HepG2 (cell line): ENCODE results near the gene FSCN2. TPM values are rescaled to one million over a fixed set of nuclear protein-coding genes. Genes with fewer than 3 reads are reported as not detected.

Experiments used
- ATAC-seq: fragments of 200-7000 bp; cut with Tn5 transposase; 3 replicates; pipeline ENCODE4 v1.9.1; 2020; ENCODE audit warnings: mild to moderate bottlenecking, moderate library complexity
- BruUV-seq: library from RNA; stranded (reverse); fragments of 400-500 nt; replicated peaks from 2 replicates; lab custom pipeline; 2021; lab: Mats Ljungman, UMichigan
- CTCF ChIA-PET: fragments of 300-600 bp; formaldehyde crosslinking; extraction: SDS; loops from one replicate; lab custom pipeline; 2021; ENCODE audit warnings: low total read pairs, inconsistent platforms, low intra/inter-chr PET ratio; lab: Yijun Ruan, JAX
- POLR2A ChIA-PET: fragments of 350-600 bp; sonication (Branson Sonifier 250); formaldehyde crosslinking; loops from one replicate; lab custom pipeline; 2020; ENCODE audit warnings: antibody characterized with exemption, inconsistent platforms; lab: Yijun Ruan, JAX
- DNase-seq: peaks from one replicate; pipeline ENCODE4 v3.0.0-alpha.2; 2015; ENCODE audit warnings: low spot score
- FAIRE-seq: peaks from 3 replicates; lab custom pipeline; 2011; peaks lifted over from hg19 to GRCh38; lab: Jason Lieb, UNC
- H2AFZ ChIP-seq: one replicate; pipeline ENCODE4 v1.6.1; 2011; ENCODE audit warnings: low read length, inconsistent platforms
- H3K27ac ChIP-seq: fragments of 300-600 bp; 3 replicates; pipeline ENCODE4 v1.8.0; 2011; ENCODE audit warnings: mixed run types, mild to moderate bottlenecking, mixed read lengths, low read length, inconsistent platforms; ENCODE audit not compliant: insufficient read depth; ENCODE audit errors: extremely low read length
- H3K27me3 ChIP-seq, 2 experiments: fragments of 200-600 bp in 1 of 2; 2 replicates in 1 of 2; 3 replicates in 1 of 2; pipeline versions ENCODE4 v1.6.0 to v1.8.0; 2011; ENCODE audit warnings: low read length in 2 of 2, mild to moderate bottlenecking in 2 of 2, moderate library complexity in 2 of 2, inconsistent platforms in 1 of 2; ENCODE audit not compliant: insufficient read depth in 2 of 2, control insufficient read depth in 1 of 2
- H3K36me3 ChIP-seq, 2 experiments: fragments of 200-600 bp in 1 of 2; replicated peaks in 1 of 2; 2 replicates in 1 of 2; 3 replicates in 1 of 2; pipeline versions ENCODE4 v1.5.1 to v1.8.0; 2011; ENCODE audit warnings: low read length in 2 of 2, inconsistent platforms in 1 of 2; ENCODE audit not compliant: insufficient read depth in 2 of 2, control insufficient read depth in 1 of 2
- H3K4me1 ChIP-seq: 2 replicates; pipeline ENCODE4 v1.5.1; 2012; ENCODE audit warnings: low read length, inconsistent platforms; ENCODE audit not compliant: insufficient read depth
- H3K4me2 ChIP-seq: 2 replicates; pipeline ENCODE4 v1.6.0; 2011; ENCODE audit warnings: low read depth, low read length, inconsistent platforms
- H3K4me3 ChIP-seq, 3 experiments: fragments of 200-600 bp in 1 of 3; sonication (generic), shearing (Covaris generic) in 1 of 3; replicated peaks in 1 of 3; 2 replicates each; pipeline ENCODE4 v1.5.1; 2011 to 2016; ENCODE audit warnings: low read length in 3 of 3, inconsistent platforms in 2 of 3, low read depth in 2 of 3, mild to moderate bottlenecking in 2 of 3, control low read depth in 1 of 3, mixed read lengths in 1 of 3; ENCODE audit not compliant: insufficient read depth in 1 of 3
- H3K79me2 ChIP-seq: one replicate; pipeline ENCODE4 v1.6.1; 2011; ENCODE audit warnings: low read length, inconsistent platforms; ENCODE audit not compliant: insufficient read depth
- H3K9ac ChIP-seq: 2 replicates; pipeline ENCODE4 v1.6.0; 2011; ENCODE audit warnings: mild to moderate bottlenecking, low read depth, low read length, inconsistent platforms; ENCODE audit not compliant: insufficient read depth
- H3K9me3 ChIP-seq: 2 replicates; pipeline ENCODE4 v1.5.1; 2012; ENCODE audit warnings: mild to moderate bottlenecking, low read length
- H4K20me1 ChIP-seq: 2 replicates; pipeline ENCODE4 v1.6.0; 2011; ENCODE audit warnings: inconsistent platforms, mild to moderate bottlenecking, low read length, moderate library complexity; ENCODE audit not compliant: insufficient read depth
- NCOA1 ChIP-seq: sonication (generic); formaldehyde crosslinking; IDR thresholded peaks from 2 replicates; pipeline ENCODE4 v1.9.0; 2021; ENCODE audit warnings: missing genetic modification reagents
- NCOA2 ChIP-seq: sonication (generic); formaldehyde crosslinking; IDR thresholded peaks from 2 replicates; pipeline ENCODE4 v1.8.0; 2022; ENCODE audit warnings: inconsistent platforms
- POLR2G ChIP-seq: fragments of 200-400 bp; formaldehyde crosslinking; IDR thresholded peaks from 2 replicates; pipeline ENCODE4 v1.6.1; 2018; ENCODE audit warnings: mild to moderate bottlenecking, low read depth, low read length, moderate library complexity
- PRPF4 ChIP-seq: fragments of 200-400 bp; formaldehyde crosslinking; IDR thresholded peaks from 2 replicates; pipeline ENCODE4 v1.6.1; 2016; ENCODE audit warnings: low read length, low read depth; ENCODE audit not compliant: poor library complexity, severe bottlenecking
- RBAK ChIP-seq: sonication (generic); formaldehyde crosslinking; IDR thresholded peaks from 2 replicates; pipeline ENCODE4 v1.5.1; 2020; ENCODE audit warnings: mild to moderate bottlenecking, missing genetic modification reagents
- SALL1 ChIP-seq: sonication (generic); formaldehyde crosslinking; IDR thresholded peaks from 2 replicates; pipeline ENCODE4 v1.8.0; 2022; ENCODE audit warnings: mild to moderate bottlenecking, missing genetic modification reagents
- ZFX ChIP-seq: sonication (generic); formaldehyde crosslinking; IDR thresholded peaks from 2 replicates; pipeline ENCODE4 v1.4.0; 2020; ENCODE audit warnings: mild to moderate bottlenecking, low read depth, missing genetic modification reagents, moderate library complexity
- ZNF34 ChIP-seq: sonication (generic); formaldehyde crosslinking; IDR thresholded peaks from 2 replicates; pipeline ENCODE4 v1.4.0; 2020; ENCODE audit warnings: mild to moderate bottlenecking, missing genetic modification reagents, borderline replicate concordance
- WGBS: methylation state at CpG from one replicate; pipeline ENCODE4 v1.1.6; 2017; ENCODE audit warnings: low lambda C conversion rate; 5-methylcytosine and 5-hydroxymethylcytosine counted together
- in situ Hi-C: cut with HindIII; loops from 2 replicates; pipeline ENCODE4 v1.10.0; 2017; ENCODE audit warnings: low pct_unique_long_range_greater_than_20kb; ENCODE audit not compliant: extremely low pct_ligation_motif_present
- intact Hi-C: fragments of 100-400 bp; cut with micrococcal nuclease; formaldehyde crosslinking; loops from one replicate; pipeline ENCODE4 v1.10.0; 2022; ENCODE audit not compliant: unreplicated experiment
- polyA plus RNA-seq, 8 experiments: library from polyadenylated mRNA; depleted of rRNA in 3 of 8; stranded (reverse) in 7 of 8; unstranded in 1 of 8; fragments of >200 nt; fragmentation: Illumina TruSeq in 4 of 8; extraction: Trizol in 4 of 8; gene quantifications; 2 replicates each; pipeline versions ENCODE4 v1.2.1 to v1.2.3, GENCODE V29; 2011 to 2016; ENCODE audit warnings: low read depth in 4 of 8, missing spikeins in 1 of 8, mixed read lengths in 1 of 8; ENCODE audit not compliant: insufficient read depth in 1 of 8
- total RNA-seq, 5 experiments: library from RNA; depleted of rRNA; stranded (reverse); fragments of >200 nt; fragmentation: Illumina TruSeq; extraction: Trizol; gene quantifications; 2 replicates each; pipeline ENCODE4 v1.2.3, GENCODE V29; 2016; ENCODE audit warnings: low read depth in 1 of 5
- TF ChIP-seq, protein P1 (sequence below): IDR thresholded peaks from 2 replicates; pipeline ENCODE4 v1.6.1; 2016; ENCODE audit warnings: mild to moderate bottlenecking, missing biosample characterization, missing genetic modification reagents
- TF ChIP-seq, protein P2 (sequence below): IDR thresholded peaks from 2 replicates; pipeline ENCODE4 v1.6.1; 2016; ENCODE audit warnings: missing biosample characterization, missing genetic modification reagents, low read depth
- TF ChIP-seq, protein P3 (sequence below): sonication (generic); formaldehyde crosslinking; IDR thresholded peaks from 2 replicates; pipeline ENCODE4 v1.5.1; 2020; ENCODE audit warnings: mild to moderate bottlenecking, missing genetic modification reagents, moderate library complexity

Gene FSCN2
- total and polyA plus RNA-seq, 2 of the 13 experiments (the other 11 are each of a cell fraction or from before 2014, with no cell fraction given): 0.09 TPM; not detected in 1

DNA sequence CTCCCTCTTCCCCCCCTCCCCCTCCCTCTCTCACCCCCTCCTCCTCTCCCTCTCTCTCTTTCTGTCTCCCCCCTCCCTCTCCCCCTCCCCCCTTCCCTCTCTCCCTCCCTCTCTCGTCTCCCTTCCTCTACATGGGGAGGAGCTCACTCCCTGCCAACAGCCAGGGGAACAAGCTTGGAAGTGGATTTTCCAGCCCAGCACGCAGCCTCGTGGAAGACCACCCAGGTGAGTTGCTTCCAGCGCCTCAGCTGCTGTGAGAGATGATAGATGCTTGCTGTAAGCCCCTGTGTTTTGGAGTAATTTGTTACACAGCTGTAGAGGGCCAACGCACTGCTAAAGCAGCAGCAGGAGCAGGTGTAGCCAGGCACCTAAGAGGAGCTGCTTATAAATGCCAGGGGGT, 36.4 kb upstream of the FSCN2 start:
- Histone ChIP-seq H2AFZ (no peak overlapping the region), H3K27me3 (peaks cover 1 to 29% of the 10 kb centered on the region in 2 experiments), H3K4me2 (peak overlapping the region; percentile 71), H3K4me1 (peaks cover 74% of the 10 kb centered on the region), H4K20me1 (no peaks in the 10 kb centered on the region), H3K4me3 (peak overlapping the region in 1 of 3 experiments; percentile 46; a peak in 1 of 6 replicates), H3K36me3 (no peaks in the 10 kb centered on the region), H3K27ac (no peak overlapping the region), H3K9me3 (no peaks in the 10 kb centered on the region), H3K9ac (no peak overlapping the region; the same call in 1 of the 2 replicates), H3K79me2 (no peaks in the 10 kb centered on the region)
- intact Hi-C loops: no loop called here
- no peak for FAIRE-seq
- no peak for ATAC-seq
- no TSS peak for BruUV-seq
- in situ Hi-C loops: no loop called here
- DNase-seq: no peak
- CTCF ChIA-PET: no interaction called here
- POLR2A ChIA-PET: interaction anchor here (1.0 to 2.0 kb wide), 7 partner anchors 9 to 95 kb away, joined by 3 to 13 read pairs (median 3); partner anchors contain the start of genes ACTG1 and FAAP100
- peak; percentile 71; the same call in 1 of the 2 replicates for TF ChIP-seq RBAK (CRISPR knock-in tag)
- TF ChIP-seq, protein P1, sequence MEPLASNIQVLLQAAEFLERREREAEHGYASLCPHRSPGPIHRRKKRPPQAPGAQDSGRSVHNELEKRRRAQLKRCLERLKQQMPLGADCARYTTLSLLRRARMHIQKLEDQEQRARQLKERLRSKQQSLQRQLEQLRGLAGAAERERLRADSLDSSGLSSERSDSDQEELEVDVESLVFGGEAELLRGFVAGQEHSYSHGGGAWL: peak; percentile 24; the same call in 1 of the 2 replicates
- TF ChIP-seq ZFX (CRISPR knock-in tag): no peak
- WGBS: 45% methylated on average over 5 of the region's 5 CpGs

DNA sequence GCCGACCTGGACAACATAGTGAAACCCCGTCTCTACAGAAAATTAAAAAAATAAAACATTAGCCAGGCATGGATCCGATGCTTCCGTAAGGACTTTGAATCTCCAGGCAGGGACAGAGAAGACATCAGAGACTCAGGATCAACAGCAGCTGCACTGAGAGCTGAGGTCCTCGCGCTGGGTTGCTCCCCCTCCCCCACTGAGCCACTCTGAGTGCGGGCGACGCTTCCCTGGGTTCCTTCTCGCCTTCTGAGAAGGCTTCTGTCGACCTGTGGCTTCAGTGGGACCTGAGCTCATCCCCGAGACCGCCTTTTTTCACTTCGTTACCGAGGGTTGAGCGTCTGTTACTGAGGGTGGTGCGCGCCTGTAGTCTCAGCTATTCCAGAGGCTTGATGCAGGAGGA, 36.0 kb upstream of the FSCN2 start:
- Histone ChIP-seq H2AFZ (no peak overlapping the region), H3K9me3 (no peaks in the 10 kb centered on the region), H3K27me3 (peaks cover 1 to 29% of the 10 kb centered on the region in 2 experiments), H3K9ac (peak overlapping the region; percentile 28), H3K4me3 (peak overlapping the region in 1 of 3 experiments; percentile 46; a peak in 1 of 6 replicates), H4K20me1 (no peaks in the 10 kb centered on the region), H3K36me3 (no peaks in the 10 kb centered on the region), H3K79me2 (no peaks in the 10 kb centered on the region), H3K27ac (no peak overlapping the region), H3K4me2 (peak overlapping the region; percentile 71), H3K4me1 (peaks cover 72% of the 10 kb centered on the region)
- in situ Hi-C loops (no loop called here), intact Hi-C loops (no loop called here)
- WGBS: 16% methylated on average over 18 of the region's 18 CpGs
- no peak for DNase-seq
- BruUV-seq: no TSS peak
- no peak for ATAC-seq
- ChIA-PET CTCF (no interaction called here), POLR2A (interaction anchor here (1.0 to 2.0 kb wide), 7 partner anchors 9 to 95 kb away, joined by 3 to 13 read pairs (median 3); partner anchors contain the start of genes ACTG1 and FAAP100)
- no peak for FAIRE-seq
- TF ChIP-seq NCOA2 (CRISPR knock-in tag) (no peak), ZNF34 (no peak), PRPF4 (peak; percentile 23), SALL1 (CRISPR knock-in tag) (peak; percentile 33; the same call in 1 of the 2 replicates), NCOA1 (CRISPR knock-in tag) (no peak), POLR2G (no peak)
- TF ChIP-seq, protein P2, sequence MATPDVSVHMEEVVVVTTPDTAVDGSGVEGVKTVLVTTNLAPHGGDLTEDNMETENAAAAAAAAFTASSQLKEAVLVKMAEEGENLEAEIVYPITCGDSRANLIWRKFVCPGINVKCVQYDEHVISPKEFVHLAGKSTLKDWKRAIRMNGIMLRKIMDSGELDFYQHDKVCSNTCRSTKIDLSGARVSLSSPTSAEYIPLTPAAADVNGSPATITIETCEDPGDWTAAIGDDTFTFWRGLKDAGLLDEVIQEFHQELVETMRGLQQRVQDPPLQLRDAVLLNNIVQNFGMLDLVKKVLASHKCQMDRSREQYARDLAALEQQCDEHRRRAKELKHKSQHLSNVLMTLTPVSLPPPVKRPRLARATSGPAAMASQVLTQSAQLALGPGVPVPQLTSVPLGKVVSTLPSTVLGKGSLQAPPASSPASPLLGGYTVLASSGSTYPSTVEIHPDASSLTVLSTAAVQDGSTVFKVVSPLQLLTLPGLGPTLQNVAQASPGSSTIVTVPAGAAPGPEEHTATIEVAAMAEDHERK (CRISPR knock-in tag): no peak
- TF ChIP-seq, protein P3, sequence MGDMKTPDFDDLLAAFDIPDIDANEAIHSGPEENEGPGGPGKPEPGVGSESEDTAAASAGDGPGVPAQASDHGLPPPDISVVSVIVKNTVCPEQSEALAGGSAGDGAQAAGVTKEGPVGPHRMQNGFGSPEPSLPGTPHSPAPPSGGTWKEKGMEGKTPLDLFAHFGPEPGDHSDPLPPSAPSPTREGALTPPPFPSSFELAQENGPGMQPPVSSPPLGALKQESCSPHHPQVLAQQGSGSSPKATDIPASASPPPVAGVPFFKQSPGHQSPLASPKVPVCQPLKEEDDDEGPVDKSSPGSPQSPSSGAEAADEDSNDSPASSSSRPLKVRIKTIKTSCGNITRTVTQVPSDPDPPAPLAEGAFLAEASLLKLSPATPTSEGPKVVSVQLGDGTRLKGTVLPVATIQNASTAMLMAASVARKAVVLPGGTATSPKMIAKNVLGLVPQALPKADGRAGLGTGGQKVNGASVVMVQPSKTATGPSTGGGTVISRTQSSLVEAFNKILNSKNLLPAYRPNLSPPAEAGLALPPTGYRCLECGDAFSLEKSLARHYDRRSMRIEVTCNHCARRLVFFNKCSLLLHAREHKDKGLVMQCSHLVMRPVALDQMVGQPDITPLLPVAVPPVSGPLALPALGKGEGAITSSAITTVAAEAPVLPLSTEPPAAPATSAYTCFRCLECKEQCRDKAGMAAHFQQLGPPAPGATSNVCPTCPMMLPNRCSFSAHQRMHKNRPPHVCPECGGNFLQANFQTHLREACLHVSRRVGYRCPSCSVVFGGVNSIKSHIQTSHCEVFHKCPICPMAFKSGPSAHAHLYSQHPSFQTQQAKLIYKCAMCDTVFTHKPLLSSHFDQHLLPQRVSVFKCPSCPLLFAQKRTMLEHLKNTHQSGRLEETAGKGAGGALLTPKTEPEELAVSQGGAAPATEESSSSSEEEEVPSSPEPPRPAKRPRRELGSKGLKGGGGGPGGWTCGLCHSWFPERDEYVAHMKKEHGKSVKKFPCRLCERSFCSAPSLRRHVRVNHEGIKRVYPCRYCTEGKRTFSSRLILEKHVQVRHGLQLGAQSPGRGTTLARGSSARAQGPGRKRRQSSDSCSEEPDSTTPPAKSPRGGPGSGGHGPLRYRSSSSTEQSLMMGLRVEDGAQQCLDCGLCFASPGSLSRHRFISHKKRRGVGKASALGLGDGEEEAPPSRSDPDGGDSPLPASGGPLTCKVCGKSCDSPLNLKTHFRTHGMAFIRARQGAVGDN (CRISPR knock-in tag): peak; percentile 38; the same call in 1 of the 2 replicates
